Subcutaneous adipose tissue (tissue), 4 donors: ENCODE measurements around the gene TRIM41. TPM values are rescaled to one million over a fixed set of nuclear protein-coding genes. Genes with fewer than 3 reads are reported as not detected.

Source experiments
- total RNA-seq, 4 donors: library from RNA; depleted of rRNA; stranded (reverse); fragments of >200 nt; gene quantifications; one replicate each; pipeline ENCODE4 v1.1.0, GENCODE V29; 2016
- TF ChIP-seq, protein P1 (sequence below): fragments of 450-650 bp; IDR thresholded peaks from one replicate; pipeline ENCODE4 v1.5.1; 2016; ENCODE audit warnings: low read depth, mild to moderate bottlenecking, control low read depth, antibody characterized with exemption, moderate library complexity

Gene TRIM41
- total RNA-seq, 4 donors from 2014 or later, result 8.5 to 17.3 (median 12.7) TPM

DNA sequence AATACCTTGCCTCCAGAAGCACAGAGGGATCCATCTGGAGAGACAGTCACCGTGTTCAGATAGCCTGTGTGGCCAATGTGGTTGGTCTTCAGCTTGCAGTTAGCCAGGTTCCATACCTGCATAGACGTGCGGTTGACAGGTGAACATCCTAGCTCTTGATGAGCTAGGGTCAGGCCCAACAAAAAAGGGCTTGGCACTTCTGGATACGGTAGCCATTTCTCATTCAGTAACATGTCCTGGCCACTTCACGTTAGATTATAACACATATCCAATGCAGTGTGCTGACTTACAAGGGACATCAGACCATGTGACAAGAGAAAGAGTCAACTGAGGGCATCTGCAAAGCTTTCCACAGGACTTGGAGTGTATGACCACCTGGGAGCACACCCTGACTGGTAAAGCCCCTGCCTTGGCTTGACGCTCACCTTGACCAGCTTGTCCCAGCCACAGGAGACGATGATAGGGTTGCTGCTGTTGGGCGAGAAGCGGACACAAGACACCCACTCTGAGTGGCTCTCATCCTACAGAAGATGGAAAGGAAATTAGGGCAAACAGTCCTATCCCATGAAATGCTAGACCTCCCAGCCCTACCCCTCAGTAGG, 16.1 kb downstream of the TRIM41 start:
- TF ChIP-seq, protein P1, sequence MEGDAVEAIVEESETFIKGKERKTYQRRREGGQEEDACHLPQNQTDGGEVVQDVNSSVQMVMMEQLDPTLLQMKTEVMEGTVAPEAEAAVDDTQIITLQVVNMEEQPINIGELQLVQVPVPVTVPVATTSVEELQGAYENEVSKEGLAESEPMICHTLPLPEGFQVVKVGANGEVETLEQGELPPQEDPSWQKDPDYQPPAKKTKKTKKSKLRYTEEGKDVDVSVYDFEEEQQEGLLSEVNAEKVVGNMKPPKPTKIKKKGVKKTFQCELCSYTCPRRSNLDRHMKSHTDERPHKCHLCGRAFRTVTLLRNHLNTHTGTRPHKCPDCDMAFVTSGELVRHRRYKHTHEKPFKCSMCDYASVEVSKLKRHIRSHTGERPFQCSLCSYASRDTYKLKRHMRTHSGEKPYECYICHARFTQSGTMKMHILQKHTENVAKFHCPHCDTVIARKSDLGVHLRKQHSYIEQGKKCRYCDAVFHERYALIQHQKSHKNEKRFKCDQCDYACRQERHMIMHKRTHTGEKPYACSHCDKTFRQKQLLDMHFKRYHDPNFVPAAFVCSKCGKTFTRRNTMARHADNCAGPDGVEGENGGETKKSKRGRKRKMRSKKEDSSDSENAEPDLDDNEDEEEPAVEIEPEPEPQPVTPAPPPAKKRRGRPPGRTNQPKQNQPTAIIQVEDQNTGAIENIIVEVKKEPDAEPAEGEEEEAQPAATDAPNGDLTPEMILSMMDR, result no peak

DNA sequence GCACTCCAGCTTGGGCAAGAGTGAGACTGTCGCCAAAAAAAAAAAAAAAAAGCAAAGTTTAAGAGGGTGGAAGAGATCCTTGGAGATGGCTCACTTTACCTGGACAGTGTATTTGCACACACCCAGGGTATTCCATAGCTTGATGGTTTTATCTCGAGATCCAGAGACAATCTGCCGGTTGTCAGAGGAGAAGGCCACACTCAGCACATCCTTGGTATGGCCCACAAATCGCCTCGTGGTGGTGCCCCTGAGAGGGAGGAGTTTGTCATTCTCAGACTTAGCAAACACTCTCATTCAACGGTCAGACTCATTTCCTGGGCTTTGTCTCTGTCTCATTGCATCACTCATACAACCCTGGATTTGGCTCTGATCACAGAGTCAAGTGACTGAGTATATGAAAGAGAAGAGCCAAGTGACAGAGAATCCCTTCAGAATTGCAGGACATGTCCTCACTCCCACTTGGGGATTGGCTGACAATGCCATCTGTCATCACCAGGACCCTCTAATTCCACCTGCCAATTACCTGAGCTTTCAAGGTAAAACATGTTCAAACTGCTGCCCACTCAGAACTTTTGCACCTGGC, 18.4 kb downstream of the TRIM41 start:
- TF ChIP-seq, protein P1, result no peak

DNA sequence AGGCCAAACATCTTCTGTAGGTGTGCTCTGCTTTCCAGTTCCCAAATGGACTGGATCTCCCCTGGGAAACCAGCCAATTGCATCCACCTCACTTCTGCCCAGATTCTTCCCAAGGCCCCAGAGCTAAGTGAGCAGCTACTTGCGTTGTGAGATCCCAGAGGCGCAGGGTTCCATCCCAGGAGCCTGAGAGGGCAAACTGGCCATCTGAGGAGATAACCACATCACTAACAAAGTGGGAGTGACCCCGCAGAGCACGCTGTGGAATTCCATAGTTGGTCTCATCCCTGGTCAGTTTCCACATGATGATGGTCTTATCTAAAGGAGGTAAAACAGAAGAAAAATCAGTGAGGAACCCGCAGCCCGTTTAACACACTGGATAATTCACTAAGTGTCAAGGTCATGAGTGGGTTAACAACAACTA, 19.0 kb downstream of the TRIM41 start:
- TF ChIP-seq, protein P1, result no peak

DNA sequence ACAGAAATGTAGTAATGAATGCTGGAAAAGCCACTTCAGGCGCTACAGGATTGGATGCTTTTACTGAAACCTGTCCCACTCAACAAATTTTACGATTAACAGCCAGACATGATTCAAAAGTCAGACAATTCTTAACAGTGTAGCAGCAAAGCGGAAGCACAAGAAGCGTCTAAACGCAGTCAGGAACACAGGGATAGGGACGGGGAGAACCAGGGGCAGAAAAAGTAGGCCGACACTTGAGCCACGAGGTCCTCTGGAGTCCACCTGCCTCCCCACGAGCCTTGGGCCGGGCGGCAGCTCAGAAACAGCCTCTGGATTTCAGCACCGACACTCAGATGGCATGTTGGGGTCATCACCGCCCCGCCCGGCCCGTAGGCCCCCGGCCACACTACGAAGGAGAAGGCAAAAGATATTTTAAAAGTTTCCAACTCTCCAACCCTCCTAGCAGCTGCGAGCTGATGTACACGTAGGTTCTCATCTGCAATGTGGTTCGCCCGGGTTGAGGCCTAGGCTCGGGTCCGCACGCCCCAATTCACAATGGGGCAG, 20.0 kb downstream of the TRIM41 start:
- TF ChIP-seq, protein P1, result no peak

DNA sequence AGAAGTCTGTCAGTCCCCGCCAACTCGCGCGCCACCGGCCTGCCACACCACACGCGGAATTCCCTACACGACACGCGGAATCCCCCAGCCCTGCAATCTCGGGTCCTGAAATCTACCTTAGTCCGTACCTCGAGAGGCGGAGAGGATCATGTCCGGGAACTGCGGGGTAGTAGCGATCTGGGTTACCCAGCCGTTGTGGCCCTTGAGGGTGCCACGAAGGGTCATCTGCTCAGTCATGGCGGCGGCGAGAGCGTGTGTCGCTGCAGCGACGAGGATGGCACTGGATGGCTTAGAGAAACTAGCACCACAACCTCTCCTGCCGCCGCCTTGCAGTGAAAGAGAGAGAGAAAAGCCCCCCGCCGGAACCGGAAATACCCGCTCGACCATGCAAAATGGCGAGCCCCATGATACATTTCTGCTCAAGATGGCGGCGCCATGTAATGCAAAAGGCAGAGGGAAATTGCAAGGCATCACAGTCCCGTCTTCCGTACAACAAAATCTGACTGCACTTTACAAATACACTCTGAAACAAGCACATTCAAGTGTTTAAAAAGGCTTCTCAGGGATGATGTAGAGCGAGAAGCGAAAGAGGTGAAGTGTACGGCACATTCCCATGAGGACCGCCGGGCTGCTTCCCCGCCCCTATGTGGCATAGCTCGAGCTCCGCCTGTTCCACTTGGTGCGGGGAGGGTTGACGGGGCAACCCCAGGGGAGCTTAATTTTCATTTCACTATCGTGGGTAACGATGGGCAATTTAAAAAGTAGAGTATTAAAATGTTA, 20.7 kb downstream of the TRIM41 start, which contains the start of gene RACK1:
TSS of gene RACK1 (minus strand) at position 343 of the 780 bp plus-strand sequence. CDS start at position 237, 106 bp downstream.
- TF ChIP-seq, protein P1, result no peak

DNA sequence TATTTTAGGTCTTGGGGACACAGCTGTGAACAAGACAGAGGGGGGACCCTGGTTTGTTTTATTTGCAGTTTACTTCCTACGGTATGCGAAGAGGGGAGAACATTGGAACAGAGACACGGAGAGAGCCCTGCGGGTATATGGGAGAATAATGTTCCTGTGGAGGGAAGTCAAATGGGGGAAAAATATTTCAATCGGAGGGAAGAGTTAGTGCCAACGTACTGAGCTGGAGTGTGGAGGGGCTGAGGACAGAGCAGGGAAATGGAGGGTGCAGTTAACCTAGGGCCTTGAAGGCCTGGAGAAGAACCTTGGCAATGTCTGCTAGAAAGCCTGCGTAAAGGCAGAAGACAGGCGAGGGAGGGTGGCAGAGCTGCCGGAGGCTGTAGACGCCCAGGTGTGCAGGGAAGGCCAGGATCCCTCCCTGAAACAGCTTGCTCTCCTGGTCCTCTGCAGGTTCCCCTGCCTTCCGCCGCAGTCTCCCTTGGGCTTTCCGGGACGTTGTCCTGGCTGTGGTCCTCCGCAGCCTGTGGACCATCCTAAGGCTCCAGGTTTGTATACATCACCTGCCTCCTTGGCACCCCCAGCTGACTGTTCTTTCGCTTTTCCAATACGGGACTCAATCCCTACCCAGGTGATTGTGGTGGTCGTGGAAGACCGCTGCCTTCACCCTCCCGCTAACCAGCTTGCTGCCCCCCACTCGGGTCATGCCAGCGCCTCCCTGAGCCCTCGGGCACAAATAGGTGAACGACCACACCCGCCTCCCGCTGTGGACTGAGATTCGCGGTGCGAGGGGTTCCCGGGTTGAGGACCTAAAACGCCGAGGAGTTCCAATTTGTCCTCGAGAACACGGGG, 22.6 kb downstream of the TRIM41 start:
- TF ChIP-seq, protein P1, result no peak
